K562 (cell line): ENCODE measurements around the gene PRDX2. TPM values are rescaled to one million over a fixed set of nuclear protein-coding genes. Genes with fewer than 3 reads are reported as not detected.
A peak's percentile ranks its signal among the peaks of the same experiment; 100 is the strongest.

Experiments
- BRD9 ChIP-seq: fragments of 450-650 bp; IDR thresholded peaks from 2 replicates; pipeline ENCODE4 v1.6.1; 2018; ENCODE audit warnings: low read depth; ENCODE audit not compliant: partially characterized antibody
- CC2D1A ChIP-seq: fragments of 450-650 bp; IDR thresholded peaks from 2 replicates; pipeline ENCODE4 v1.6.1; 2017; ENCODE audit warnings: mild to moderate bottlenecking
- CREB5 ChIP-seq: fragments of 250-450 bp; sonication (Bioruptor Pico); IDR thresholded peaks from 2 replicates; pipeline ENCODE4 v1.5.0; 2020; ENCODE audit warnings: mild to moderate bottlenecking
- EWSR1 ChIP-seq: fragments of 450-650 bp; IDR thresholded peaks from 2 replicates; pipeline ENCODE4 v1.6.1; 2018; ENCODE audit warnings: borderline replicate concordance, mild to moderate bottlenecking, low read depth, moderate library complexity; ENCODE audit not compliant: partially characterized antibody
- KDM2B ChIP-seq: fragments of 250-450 bp; sonication (Bioruptor Pico); IDR thresholded peaks from 2 replicates; pipeline ENCODE4 v1.8.0; 2021; ENCODE audit warnings: mild to moderate bottlenecking, moderate library complexity
- MCM7 ChIP-seq, 2 experiments: fragments of 450-650 bp; IDR thresholded peaks; 2 replicates each; pipeline ENCODE4 v1.6.1; 2016 to 2018
- MTA1 ChIP-seq: fragments of 450-650 bp; IDR thresholded peaks from 2 replicates; pipeline ENCODE4 v1.6.1; 2017; ENCODE audit warnings: borderline replicate concordance
- MXD1 ChIP-seq: fragments of 250-450 bp; sonication (Bioruptor Pico); IDR thresholded peaks from 2 replicates; pipeline ENCODE4 v1.8.0; 2021; ENCODE audit warnings: borderline replicate concordance, mild to moderate bottlenecking, moderate library complexity; ENCODE audit not compliant: poor library complexity, severe bottlenecking
- PRPF4 ChIP-seq: fragments of 200-400 bp; formaldehyde crosslinking; IDR thresholded peaks from one replicate; pipeline ENCODE4 v1.6.1; 2017; ENCODE audit warnings: low read length, low read depth, mild to moderate bottlenecking; ENCODE audit not compliant: insufficient read depth, poor library complexity, severe bottlenecking
- SRF ChIP-seq, 2 experiments: fragments of 250-450, 450-650 bp in 1 of 2; sonication (Bioruptor Pico) in 1 of 2; sonication (generic) in 1 of 2; formaldehyde crosslinking; IDR thresholded peaks; 2 replicates each; pipeline versions ENCODE4 v1.5.0 to v1.5.1; 2020 to 2022; ENCODE audit warnings: mild to moderate bottlenecking in 1 of 2, missing genetic modification reagents in 1 of 2
- TCFL5 ChIP-seq: fragments of 250-450 bp; sonication (Bioruptor Pico); conservative IDR thresholded peaks from 2 replicates; pipeline ENCODE4 v1.6.1; 2021; ENCODE audit warnings: mild to moderate bottlenecking, moderate library complexity, matching md5 sums
- YY1 ChIP-seq, 3 experiments: IDR thresholded peaks; 2 replicates each; pipeline ENCODE4 v1.6.1; 2011; ENCODE audit warnings: low read length in 2 of 3, mild to moderate bottlenecking in 2 of 3, moderate library complexity in 2 of 3, borderline replicate concordance in 1 of 3, control low read depth in 1 of 3, low read depth in 1 of 3; ENCODE audit not compliant: insufficient read depth in 3 of 3, insufficient replicate concordance in 2 of 3, control insufficient read depth in 1 of 3, insufficient read length in 1 of 3; ENCODE audit errors: extremely low read depth in 1 of 3
- polyA plus RNA-seq, 8 experiments: library from polyadenylated mRNA; depleted of rRNA in 4 of 8; stranded (reverse) in 5 of 8; unstranded in 3 of 8; fragments of >200 nt; fragmentation: Nextera tagmentation in 2 of 8; fragmentation: Illumina TruSeq in 1 of 8; extraction: Ambion mirVana in 2 of 8; extraction: Trizol in 1 of 8; gene quantifications; 2 replicates each; pipeline versions ENCODE4 v1.2.1 to v1.2.3, GENCODE V29; 2011 to 2014; ENCODE audit warnings: inconsistent platforms in 1 of 8, missing spikeins in 1 of 8
- total RNA-seq, 7 experiments: library from RNA; depleted of rRNA in 6 of 7; stranded (reverse); fragments of >200 nt in 6 of 7; fragmentation: Illumina TruSeq in 2 of 7; extraction: Trizol in 2 of 7; gene quantifications; 2 replicates each; pipeline versions ENCODE4 v1.2.1 to v1.2.3, GENCODE V29; 2011 to 2021; ENCODE audit warnings: low replicate concordance in 1 of 7
- TF ChIP-seq, protein P1 (sequence below), 2 experiments: fragments of 450-650 bp; IDR thresholded peaks; 2 replicates each; pipeline ENCODE4 v1.6.1; 2018; ENCODE audit warnings: mild to moderate bottlenecking in 2 of 2, low read depth in 1 of 2; ENCODE audit not compliant: partially characterized antibody in 2 of 2
- TF ChIP-seq, protein P2 (sequence below), 2 experiments: fragments of 450-650 bp; IDR thresholded peaks; 2 replicates each; pipeline ENCODE4 v1.6.1; 2016

PRDX2 gene
- total and polyA plus RNA-seq, 9 of the 15 experiments (the other 6 are each of a cell fraction or from before 2014, with no cell fraction given): 206 to 1,183 (median 415) TPM

- TF ChIP-seq BRD9: no peak
- TF ChIP-seq, protein P1, sequence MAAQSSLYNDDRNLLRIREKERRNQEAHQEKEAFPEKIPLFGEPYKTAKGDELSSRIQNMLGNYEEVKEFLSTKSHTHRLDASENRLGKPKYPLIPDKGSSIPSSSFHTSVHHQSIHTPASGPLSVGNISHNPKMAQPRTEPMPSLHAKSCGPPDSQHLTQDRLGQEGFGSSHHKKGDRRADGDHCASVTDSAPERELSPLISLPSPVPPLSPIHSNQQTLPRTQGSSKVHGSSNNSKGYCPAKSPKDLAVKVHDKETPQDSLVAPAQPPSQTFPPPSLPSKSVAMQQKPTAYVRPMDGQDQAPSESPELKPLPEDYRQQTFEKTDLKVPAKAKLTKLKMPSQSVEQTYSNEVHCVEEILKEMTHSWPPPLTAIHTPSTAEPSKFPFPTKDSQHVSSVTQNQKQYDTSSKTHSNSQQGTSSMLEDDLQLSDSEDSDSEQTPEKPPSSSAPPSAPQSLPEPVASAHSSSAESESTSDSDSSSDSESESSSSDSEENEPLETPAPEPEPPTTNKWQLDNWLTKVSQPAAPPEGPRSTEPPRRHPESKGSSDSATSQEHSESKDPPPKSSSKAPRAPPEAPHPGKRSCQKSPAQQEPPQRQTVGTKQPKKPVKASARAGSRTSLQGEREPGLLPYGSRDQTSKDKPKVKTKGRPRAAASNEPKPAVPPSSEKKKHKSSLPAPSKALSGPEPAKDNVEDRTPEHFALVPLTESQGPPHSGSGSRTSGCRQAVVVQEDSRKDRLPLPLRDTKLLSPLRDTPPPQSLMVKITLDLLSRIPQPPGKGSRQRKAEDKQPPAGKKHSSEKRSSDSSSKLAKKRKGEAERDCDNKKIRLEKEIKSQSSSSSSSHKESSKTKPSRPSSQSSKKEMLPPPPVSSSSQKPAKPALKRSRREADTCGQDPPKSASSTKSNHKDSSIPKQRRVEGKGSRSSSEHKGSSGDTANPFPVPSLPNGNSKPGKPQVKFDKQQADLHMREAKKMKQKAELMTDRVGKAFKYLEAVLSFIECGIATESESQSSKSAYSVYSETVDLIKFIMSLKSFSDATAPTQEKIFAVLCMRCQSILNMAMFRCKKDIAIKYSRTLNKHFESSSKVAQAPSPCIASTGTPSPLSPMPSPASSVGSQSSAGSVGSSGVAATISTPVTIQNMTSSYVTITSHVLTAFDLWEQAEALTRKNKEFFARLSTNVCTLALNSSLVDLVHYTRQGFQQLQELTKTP (IDR thresholded peaks at IDR 0.05; ENCODE audit: low read depth in 1 of 2, partially characterized antibody in 2 of 2): no peak
- TF ChIP-seq CC2D1A: 0 out of 2 replicates have a peak, but pooled peaks have one; percentile 19
- 0 out of 2 replicates have a peak, but pooled peaks have one; percentile 3 for TF ChIP-seq TCFL5
- 0 out of 4 replicates have a peak, but pooled peaks of 1 of the 2 experiments have one; percentile 23 for TF ChIP-seq SRF (CRISPR knock-in tag; IDR thresholded peaks at IDR 0.05)
- TF ChIP-seq EWSR1: no peak
- no peak for TF ChIP-seq KDM2B (CRISPR knock-in tag)
- TF ChIP-seq PRPF4: no peak
- TF ChIP-seq MXD1 (CRISPR knock-in tag): no peak
- TF ChIP-seq, protein P2, sequence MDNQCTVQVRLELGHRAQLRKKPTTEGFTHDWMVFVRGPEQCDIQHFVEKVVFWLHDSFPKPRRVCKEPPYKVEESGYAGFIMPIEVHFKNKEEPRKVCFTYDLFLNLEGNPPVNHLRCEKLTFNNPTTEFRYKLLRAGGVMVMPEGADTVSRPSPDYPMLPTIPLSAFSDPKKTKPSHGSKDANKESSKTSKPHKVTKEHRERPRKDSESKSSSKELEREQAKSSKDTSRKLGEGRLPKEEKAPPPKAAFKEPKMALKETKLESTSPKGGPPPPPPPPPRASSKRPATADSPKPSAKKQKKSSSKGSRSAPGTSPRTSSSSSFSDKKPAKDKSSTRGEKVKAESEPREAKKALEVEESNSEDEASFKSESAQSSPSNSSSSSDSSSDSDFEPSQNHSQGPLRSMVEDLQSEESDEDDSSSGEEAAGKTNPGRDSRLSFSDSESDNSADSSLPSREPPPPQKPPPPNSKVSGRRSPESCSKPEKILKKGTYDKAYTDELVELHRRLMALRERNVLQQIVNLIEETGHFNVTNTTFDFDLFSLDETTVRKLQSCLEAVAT (IDR thresholded peaks at IDR 0.05): peak in 1 of 2 experiments; percentile 53; a peak in 1 of 4 replicates
- TF ChIP-seq YY1 (IDR thresholded peaks at IDR 0.05; ENCODE audit: borderline replicate concordance in 1 of 3, control insufficient read depth in 1 of 3, extremely low read depth in 1 of 3, insufficient read depth in 3 of 3, insufficient read length in 1 of 3, insufficient replicate concordance in 2 of 3, low read depth in 1 of 3, low read length in 2 of 3): no peak
- TF ChIP-seq MCM7 (IDR thresholded peaks at IDR 0.05): 0 out of 4 replicates have a peak, but pooled peaks of 1 of the 2 experiments have one; percentile 21
- TF ChIP-seq MTA1: no peak
- TF ChIP-seq CREB5: no peak
These were observed 12.3 kb downstream of the PRDX2 start (continued) for GRCh38 chr19:12789098-12789903.
